HepG2 (cell line): ENCODE data around the gene BCL11B. TPM values are rescaled to one million over a fixed set of nuclear protein-coding genes. Genes with fewer than 3 reads are reported as not detected.

ENCODE experiments used
- ARID3A ChIP-seq: IDR thresholded peaks from 2 replicates; pipeline ENCODE4 v1.6.1; 2012; ENCODE audit warnings: low read depth, low read length, improper control_type of control experiment
- ARID4A ChIP-seq: sonication (generic); formaldehyde crosslinking; IDR thresholded peaks from 2 replicates; pipeline ENCODE4 v1.5.0; 2020; ENCODE audit warnings: mild to moderate bottlenecking, missing genetic modification reagents, borderline replicate concordance
- ATF2 ChIP-seq: sonication (generic); formaldehyde crosslinking; IDR thresholded peaks from 2 replicates; pipeline ENCODE4 v1.4.0; 2020; ENCODE audit warnings: missing genetic modification reagents
- IKZF1 ChIP-seq: fragments of 450-650 bp; IDR thresholded peaks from 2 replicates; pipeline ENCODE4 v1.7.1; 2016
- RBM22 ChIP-seq: fragments of 200-400 bp; formaldehyde crosslinking; optimal IDR thresholded peaks from 2 replicates; pipeline ENCODE3; 2017; ENCODE audit warnings: mild to moderate bottlenecking, low read length, moderate library complexity
- SATB2 ChIP-seq: sonication (generic); formaldehyde crosslinking; IDR thresholded peaks from 2 replicates; pipeline ENCODE4 v1.5.0; 2020; ENCODE audit warnings: missing genetic modification reagents
- SIN3B ChIP-seq: fragments of 150-350 bp; IDR thresholded peaks from 2 replicates; pipeline ENCODE4 v1.6.1; 2014; ENCODE audit warnings: low read length
- SIX1 ChIP-seq: sonication (generic); formaldehyde crosslinking; IDR thresholded peaks from 2 replicates; pipeline ENCODE4 v1.4.0; 2020; ENCODE audit warnings: missing genetic modification reagents, borderline replicate concordance
- SKI ChIP-seq: fragments of 450-650 bp; IDR thresholded peaks from one replicate; pipeline ENCODE4 v1.6.1; 2018; ENCODE audit warnings: mild to moderate bottlenecking; ENCODE audit not compliant: partially characterized antibody
- ZBTB33 ChIP-seq: sonication (generic); formaldehyde crosslinking; IDR thresholded peaks from 2 replicates; pipeline ENCODE4 v1.4.0; 2020; ENCODE audit warnings: missing genetic modification reagents
- ZFP1 ChIP-seq: IDR thresholded peaks from 2 replicates; pipeline ENCODE4 v1.6.1; 2016
- ZGPAT ChIP-seq: IDR thresholded peaks from 2 replicates; pipeline ENCODE4 v1.6.1; 2016; ENCODE audit warnings: mild to moderate bottlenecking
- ZNF18 ChIP-seq: sonication (generic); formaldehyde crosslinking; IDR thresholded peaks from 2 replicates; pipeline ENCODE4 v1.8.0; 2022; ENCODE audit warnings: mild to moderate bottlenecking, missing genetic modification reagents; ENCODE audit not compliant: insufficient replicate concordance
- ZNF234 ChIP-seq: sonication (generic); formaldehyde crosslinking; conservative IDR thresholded peaks from 2 replicates; pipeline ENCODE4 v1.5.1; 2020; ENCODE audit warnings: mild to moderate bottlenecking, missing genetic modification reagents
- ZNF337 ChIP-seq: sonication (generic); formaldehyde crosslinking; IDR thresholded peaks from 2 replicates; pipeline ENCODE4 v1.5.1; 2020; ENCODE audit warnings: missing genetic modification reagents, low read depth, mild to moderate bottlenecking, borderline replicate concordance
- ZNF570 ChIP-seq: sonication (generic); formaldehyde crosslinking; IDR thresholded peaks from 2 replicates; pipeline ENCODE4 v1.4.0; 2020; ENCODE audit warnings: mild to moderate bottlenecking, missing genetic modification reagents, borderline replicate concordance
- polyA plus RNA-seq, 8 experiments: library from polyadenylated mRNA; depleted of rRNA in 3 of 8; stranded (reverse) in 7 of 8; unstranded in 1 of 8; fragments of >200 nt; fragmentation: Illumina TruSeq in 4 of 8; extraction: Trizol in 4 of 8; gene quantifications; 2 replicates each; pipeline versions ENCODE4 v1.2.1 to v1.2.3, GENCODE V29; 2011 to 2016; ENCODE audit warnings: low read depth in 4 of 8, missing spikeins in 1 of 8, mixed read lengths in 1 of 8; ENCODE audit not compliant: insufficient read depth in 1 of 8
- total RNA-seq, 5 experiments: library from RNA; depleted of rRNA; stranded (reverse); fragments of >200 nt; fragmentation: Illumina TruSeq; extraction: Trizol; gene quantifications; 2 replicates each; pipeline ENCODE4 v1.2.3, GENCODE V29; 2016; ENCODE audit warnings: low read depth in 1 of 5

Gene BCL11B
- total and polyA plus RNA-seq, 2 of the 13 experiments (the other 11 are each of a cell fraction or from before 2014, with no cell fraction given) = not detected

- TF ChIP-seq ARID4A (CRISPR knock-in tag) = no peak
- TF ChIP-seq ZFP1 = no peak
- TF ChIP-seq ZNF337 (CRISPR knock-in tag) = no peak
- no peak for TF ChIP-seq ARID3A
- no peak for TF ChIP-seq SATB2 (CRISPR knock-in tag)
- TF ChIP-seq RBM22 = no peak
- no peak for TF ChIP-seq SIX1 (CRISPR knock-in tag)
- TF ChIP-seq ZGPAT (CRISPR knock-in tag) = 0 out of 2 replicates have a peak, but pooled peaks have one; percentile 9
- no peak for TF ChIP-seq ATF2 (CRISPR knock-in tag)
- no peak for TF ChIP-seq IKZF1
- TF ChIP-seq ZNF234 (CRISPR knock-in tag) = no peak
- TF ChIP-seq SIN3B = no peak
- TF ChIP-seq SKI = peak; percentile 90
- TF ChIP-seq ZNF18 (CRISPR knock-in tag) = no peak
- no peak for TF ChIP-seq ZNF570 (CRISPR knock-in tag)
- peak; percentile 56; the same call in 1 of the 2 replicates for TF ChIP-seq ZBTB33 (CRISPR knock-in tag)
Measured at GRCh38 chr14:99274346-99275221, 2.6 kb upstream of the BCL11B start (continued).
